Fibroblast of lung (primary cell): Measurements from ENCODE around the gene AP1AR. TPM values are rescaled to one million over a fixed set of nuclear protein-coding genes. Genes with fewer than 3 reads are reported as not detected.

ENCODE experiments used
- DNase-seq, 2 donors: peaks; one replicate each; pipeline versions ENCODE4 v3.0.0 to v3.0.0-alpha.2; 2010; ENCODE audit warnings: low read depth in 2 of 2
- H2AFZ ChIP-seq: 2 replicates; pipeline ENCODE4 v1.5.1; 2012; ENCODE audit warnings: low read length, control low read depth, inconsistent platforms
- H3K27ac ChIP-seq: 2 replicates; pipeline ENCODE4 v1.5.1; 2011; ENCODE audit warnings: low read length, control low read depth; ENCODE audit not compliant: insufficient read depth
- H3K27me3 ChIP-seq: 2 replicates; pipeline ENCODE4 v1.5.1; 2011; ENCODE audit warnings: mild to moderate bottlenecking, low read length; ENCODE audit not compliant: control insufficient read depth, insufficient read depth
- H3K36me3 ChIP-seq: 2 replicates; pipeline ENCODE4 v1.5.1; 2011; ENCODE audit warnings: low read length; ENCODE audit not compliant: control insufficient read depth, insufficient read depth
- H3K4me1 ChIP-seq: 2 replicates; pipeline ENCODE4 v1.5.1; 2011; ENCODE audit warnings: low read length; ENCODE audit not compliant: control insufficient read depth, insufficient read depth; ENCODE audit errors: extremely low read depth
- H3K4me2 ChIP-seq: 2 replicates; pipeline ENCODE4 v1.5.1; 2011; ENCODE audit warnings: low read length, control low read depth; ENCODE audit not compliant: insufficient read depth; ENCODE audit errors: extremely low read depth
- H3K4me3 ChIP-seq, 4 experiments: fragments of 200-600 bp in 1 of 4; sonication (generic) in 1 of 4; replicated peaks in 1 of 4; 2 replicates each; pipeline ENCODE4 v1.5.1; 2011 to 2016; ENCODE audit warnings: low read length in 4 of 4, low read depth in 3 of 4, mild to moderate bottlenecking in 3 of 4, control low read depth in 2 of 4, inconsistent platforms in 1 of 4, mixed read lengths in 1 of 4; ENCODE audit not compliant: insufficient read depth in 1 of 4; ENCODE audit errors: control extremely low read depth in 1 of 4
- H3K79me2 ChIP-seq: 2 replicates; pipeline ENCODE4 v1.5.1; 2012; ENCODE audit warnings: mild to moderate bottlenecking, low read length, inconsistent platforms; ENCODE audit not compliant: control insufficient read depth, insufficient read depth
- H3K9ac ChIP-seq: 2 replicates; pipeline ENCODE4 v1.5.1; 2011; ENCODE audit warnings: mild to moderate bottlenecking, low read length, control low read depth; ENCODE audit not compliant: insufficient read depth
- H3K9me3 ChIP-seq: 2 replicates; pipeline ENCODE4 v1.5.1; 2012; ENCODE audit warnings: low read depth, low read length; ENCODE audit not compliant: control insufficient read depth, insufficient read depth
- H4K20me1 ChIP-seq: 2 replicates; pipeline ENCODE4 v1.5.1; 2011; ENCODE audit warnings: low read length; ENCODE audit not compliant: control insufficient read depth, insufficient read depth; ENCODE audit errors: extremely low read depth
- EZH2 ChIP-seq: IDR thresholded peaks from 2 replicates; pipeline ENCODE4 v1.5.1; 2012; ENCODE audit warnings: low read length, control low read depth, mild to moderate bottlenecking; ENCODE audit errors: missing control alignments
- polyA minus RNA-seq: library from RNA; depleted of rRNA, polyadenylated mRNA; stranded (reverse); fragments of >200 nt; gene quantifications from 2 replicates; pipeline ENCODE4 v1.2.3, GENCODE V29; 2011; ENCODE audit warnings: low replicate concordance
- polyA plus RNA-seq, 2 donors: library from polyadenylated mRNA; depleted of rRNA in 1 of 2; stranded (reverse) in 1 of 2; unstranded in 1 of 2; fragments of >200 nt; gene quantifications; 2 replicates each; pipeline ENCODE4 v1.2.1, GENCODE V29; 2011 to 2012; ENCODE audit warnings: missing spikeins in 1 of 2
- total RNA-seq: library from RNA; depleted of rRNA; stranded (reverse); fragments of >200 nt; gene quantifications from 2 replicates; pipeline ENCODE4 v1.2.1, GENCODE V29; 2014
- TF ChIP-seq, protein P1 (sequence below), 2 donors: IDR thresholded peaks in 1 of 2; conservative IDR thresholded peaks in 1 of 2; 1 replicate in 1 of 2; 2 replicates in 1 of 2; pipeline ENCODE4 v1.5.1; 2011 to 2012; ENCODE audit warnings: low read length in 2 of 2, control low read depth in 1 of 2, inconsistent platforms in 1 of 2, low read depth in 1 of 2, mild to moderate bottlenecking in 1 of 2

AP1AR gene, protein sequence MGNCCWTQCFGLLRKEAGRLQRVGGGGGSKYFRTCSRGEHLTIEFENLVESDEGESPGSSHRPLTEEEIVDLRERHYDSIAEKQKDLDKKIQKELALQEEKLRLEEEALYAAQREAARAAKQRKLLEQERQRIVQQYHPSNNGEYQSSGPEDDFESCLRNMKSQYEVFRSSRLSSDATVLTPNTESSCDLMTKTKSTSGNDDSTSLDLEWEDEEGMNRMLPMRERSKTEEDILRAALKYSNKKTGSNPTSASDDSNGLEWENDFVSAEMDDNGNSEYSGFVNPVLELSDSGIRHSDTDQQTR
- total RNA-seq (22.1 and 30.9 TPM in 2 replicates), polyA plus RNA-seq (8.4 and 9.4 TPM in 2 replicates), polyA minus RNA-seq (0.41 and 0.94 TPM in 2 replicates)
- 5.6 and 6.6 TPM in 2 replicates for polyA plus RNA-seq (2012)

DNA sequence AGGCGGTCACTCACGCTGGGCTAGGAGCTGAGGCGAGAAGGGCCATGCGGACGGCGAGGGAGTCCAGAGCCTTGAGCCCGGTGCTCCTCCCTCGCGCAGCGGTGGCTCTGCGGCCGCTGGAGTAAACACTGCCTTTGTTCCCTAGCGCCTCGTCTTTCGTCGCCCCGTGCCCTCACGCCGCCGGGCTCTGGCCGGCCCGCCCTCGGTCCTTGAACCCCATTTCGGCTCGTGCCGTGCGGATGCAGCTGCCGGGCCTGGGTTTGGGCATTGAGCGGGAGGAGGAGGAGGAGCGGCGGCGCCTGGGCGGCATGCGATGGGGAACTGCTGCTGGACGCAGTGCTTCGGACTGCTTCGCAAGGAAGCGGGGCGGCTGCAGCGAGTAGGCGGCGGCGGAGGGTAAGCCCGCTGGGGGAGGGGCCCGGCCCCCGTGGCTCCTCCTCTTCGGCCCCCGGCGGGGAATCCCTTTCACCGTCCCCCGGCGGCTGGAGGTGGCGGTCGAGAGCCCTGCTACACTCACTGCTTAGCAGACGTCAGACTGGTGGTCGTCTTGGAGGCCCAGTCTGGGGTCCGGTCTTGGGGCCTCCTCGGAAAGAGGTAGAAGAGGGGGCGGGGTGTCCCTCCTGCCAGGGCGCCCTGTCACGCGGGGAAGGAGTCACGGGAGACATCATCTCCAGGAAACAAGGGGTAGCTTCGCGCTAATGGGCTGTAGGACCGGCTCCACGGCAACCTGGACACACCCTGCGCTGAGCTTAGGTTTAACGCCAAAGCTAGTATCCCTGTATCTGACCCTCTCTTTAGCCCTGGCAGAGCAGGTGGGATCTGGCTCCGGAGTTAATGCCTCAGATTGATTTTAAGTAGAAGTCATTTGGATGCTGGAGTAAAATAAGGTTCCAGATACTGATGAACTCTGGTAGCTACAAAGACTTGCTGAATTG, at the start of gene AP1AR:
TSS of gene AP1AR (plus strand) at position 9 of the 935 bp plus-strand sequence. CDS start at position 314, 305 bp downstream.
- peak within 1 kb of the TSS; percentile 94 for H3K9ac ChIP-seq

DNA sequence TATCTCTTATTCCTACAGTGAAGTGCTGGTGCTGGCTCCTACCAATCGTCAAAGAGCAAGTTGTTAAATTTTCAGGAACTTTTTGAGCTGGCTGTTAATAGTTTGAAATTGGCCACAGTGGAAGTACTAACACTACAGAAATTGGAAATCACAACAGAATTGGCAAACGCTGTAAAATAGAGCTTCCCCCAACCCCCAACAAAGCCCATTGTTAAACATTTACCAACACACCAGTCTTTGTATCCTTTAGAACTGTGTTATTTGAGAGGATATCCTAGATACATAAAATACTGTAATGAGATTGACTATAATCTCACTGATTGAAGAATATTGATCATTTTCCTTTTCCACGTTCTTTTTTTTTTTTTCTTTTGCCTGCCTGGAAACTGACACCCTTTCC, 49.0 kb upstream of the AP1AR start:
- Histone ChIP-seq H3K27ac (no peak overlapping the region), H3K79me2 (no peaks in the 10 kb centered on the region), H3K4me3 (no peak overlapping the region), H2AFZ (no peak overlapping the region), H3K4me1 (no peaks in the 10 kb centered on the region), H3K27me3 (no peaks in the 10 kb centered on the region), H3K9ac (no peak overlapping the region), H3K9me3 (no peaks in the 10 kb centered on the region), H3K4me2 (no peak overlapping the region), H4K20me1 (no peaks in the 10 kb centered on the region), H3K36me3 (no peaks in the 10 kb centered on the region)
- DNase-seq, result no peak
- no peak for TF ChIP-seq EZH2
- TF ChIP-seq, protein P1, sequence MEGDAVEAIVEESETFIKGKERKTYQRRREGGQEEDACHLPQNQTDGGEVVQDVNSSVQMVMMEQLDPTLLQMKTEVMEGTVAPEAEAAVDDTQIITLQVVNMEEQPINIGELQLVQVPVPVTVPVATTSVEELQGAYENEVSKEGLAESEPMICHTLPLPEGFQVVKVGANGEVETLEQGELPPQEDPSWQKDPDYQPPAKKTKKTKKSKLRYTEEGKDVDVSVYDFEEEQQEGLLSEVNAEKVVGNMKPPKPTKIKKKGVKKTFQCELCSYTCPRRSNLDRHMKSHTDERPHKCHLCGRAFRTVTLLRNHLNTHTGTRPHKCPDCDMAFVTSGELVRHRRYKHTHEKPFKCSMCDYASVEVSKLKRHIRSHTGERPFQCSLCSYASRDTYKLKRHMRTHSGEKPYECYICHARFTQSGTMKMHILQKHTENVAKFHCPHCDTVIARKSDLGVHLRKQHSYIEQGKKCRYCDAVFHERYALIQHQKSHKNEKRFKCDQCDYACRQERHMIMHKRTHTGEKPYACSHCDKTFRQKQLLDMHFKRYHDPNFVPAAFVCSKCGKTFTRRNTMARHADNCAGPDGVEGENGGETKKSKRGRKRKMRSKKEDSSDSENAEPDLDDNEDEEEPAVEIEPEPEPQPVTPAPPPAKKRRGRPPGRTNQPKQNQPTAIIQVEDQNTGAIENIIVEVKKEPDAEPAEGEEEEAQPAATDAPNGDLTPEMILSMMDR (conservative IDR thresholded peaks at IDR 0.05 in 1 of 2, IDR thresholded peaks at IDR 0.05 in 1 of 2; ENCODE audit: low read depth in 1 of 2, low read length in 2 of 2), result no peak

More for the DNA sequence above, at the start of gene AP1AR:
- Histone ChIP-seq H2AFZ (peak within 1 kb of the TSS; percentile 97), H3K79me2 (peaks cover 16% of the 10 kb centered on the region), H3K9me3 (no peaks in the 10 kb centered on the region), H3K4me3 (peak within 1 kb of the TSS; percentile 87 to 97 (median 93)), H4K20me1 (no peaks in the 10 kb centered on the region), H3K27ac (peak within 1 kb of the TSS; percentile 93), H3K27me3 (no peaks in the 10 kb centered on the region), H3K36me3 (no peaks in the 10 kb centered on the region), H3K4me2 (peak within 1 kb of the TSS; percentile 97), H3K4me1 (no peaks in the 10 kb centered on the region)
- DNase-seq, result peak; percentile 69 to 72
- no peak for TF ChIP-seq EZH2
- TF ChIP-seq, protein P1 (conservative IDR thresholded peaks at IDR 0.05 in 1 of 2, IDR thresholded peaks at IDR 0.05 in 1 of 2; ENCODE audit: low read depth in 1 of 2, low read length in 2 of 2), result peak; percentile 25 to 33

DNA sequence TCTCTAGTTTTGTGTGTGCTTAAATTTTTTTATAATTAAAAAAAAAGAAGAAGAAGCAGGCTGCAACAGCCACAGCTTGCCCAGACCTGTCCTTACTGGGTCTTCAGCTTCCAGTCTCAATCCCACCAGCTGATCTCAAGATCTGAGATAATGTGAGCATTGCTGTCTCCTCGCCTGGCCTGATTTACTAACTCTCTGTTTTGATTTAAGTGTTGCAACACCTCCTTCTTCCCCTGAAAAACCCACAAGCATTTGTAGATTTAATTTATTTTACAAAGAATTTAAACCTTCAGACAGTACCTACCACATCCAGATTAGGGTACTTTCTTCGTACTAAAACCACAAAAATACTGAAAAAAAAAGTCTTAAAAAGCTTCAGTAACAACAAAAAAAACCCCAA, 48.3 kb upstream of the AP1AR start:
- Histone ChIP-seq H4K20me1 (no peaks in the 10 kb centered on the region), H3K4me2 (no peak overlapping the region), H3K9ac (no peak overlapping the region), H3K27me3 (no peaks in the 10 kb centered on the region), H3K36me3 (no peaks in the 10 kb centered on the region), H3K4me3 (no peak overlapping the region), H3K79me2 (no peaks in the 10 kb centered on the region), H3K4me1 (no peaks in the 10 kb centered on the region), H2AFZ (no peak overlapping the region), H3K27ac (no peak overlapping the region), H3K9me3 (no peaks in the 10 kb centered on the region)
- DNase-seq, result peak; percentile 35 to 67
- TF ChIP-seq, protein P1 (conservative IDR thresholded peaks at IDR 0.05 in 1 of 2, IDR thresholded peaks at IDR 0.05 in 1 of 2; ENCODE audit: low read depth in 1 of 2, low read length in 2 of 2), result no peak
- no peak for TF ChIP-seq EZH2
